Endothelial cell of hepatic sinusoid (primary cell): Measurements from ENCODE around the gene ANKRD23.

ENCODE experiments used
- in situ Hi-C: cut with HindIII; loops from 2 replicates; pipeline ENCODE4 v1.10.0; 2017; ENCODE audit warnings: low sequenced_read_pairs

Gene ANKRD23

GRCh38 chr2:96839875-96840850 lies 3.7 kb downstream of the ANKRD23 start:
- in situ Hi-C loops, result no loop called here

GRCh38 chr2:96839293-96839874 lies 4.4 kb downstream of the ANKRD23 start:
- in situ Hi-C loops, result no loop called here

GRCh38 chr2:96838345-96839292 lies 5.2 kb downstream of the ANKRD23 start:
- in situ Hi-C loops, result no loop called here

GRCh38 chr2:96837575-96837974 lies 6.2 kb downstream of the ANKRD23 start:
- in situ Hi-C loops, result no loop called here

GRCh38 chr2:96835830-96836229 lies 8.0 kb downstream of the ANKRD23 start:
- in situ Hi-C loops, result no loop called here

GRCh38 chr2:96832754-96833507 lies 10.9 kb downstream of the ANKRD23 start:
- in situ Hi-C loops, result no loop called here

GRCh38 chr2:96832408-96832753 lies 11.4 kb downstream of the ANKRD23 start:
- in situ Hi-C loops, result no loop called here

- in situ Hi-C loops, result no loop called here
Observed at GRCh38 chr2:96831679-96832078, 12.1 kb downstream of the ANKRD23 start.

GRCh38 chr2:96830044-96830562 lies 13.7 kb downstream of the ANKRD23 start:
- in situ Hi-C loops, result no loop called here

- in situ Hi-C loops, result no loop called here
Observed at GRCh38 chr2:96828874-96829273, 14.9 kb downstream of the ANKRD23 start.

- in situ Hi-C loops, result no loop called here
Observed at GRCh38 chr2:96828436-96828835, 15.4 kb downstream of the ANKRD23 start.

- in situ Hi-C loops, result no loop called here
Observed at GRCh38 chr2:96826546-96827278, 17.1 kb downstream of the ANKRD23 start.

- in situ Hi-C loops, result no loop called here
Observed at GRCh38 chr2:96825057-96825456, 18.8 kb downstream of the ANKRD23 start.

- in situ Hi-C loops, result no loop called here
Observed at GRCh38 chr2:96824079-96824870, 19.5 kb downstream of the ANKRD23 start.

GRCh38 chr2:96823198-96823597 lies 20.6 kb downstream of the ANKRD23 start:
- in situ Hi-C loops, result no loop called here

- in situ Hi-C loops, result no loop called here
Observed at GRCh38 chr2:96822786-96823185, 21.0 kb downstream of the ANKRD23 start.

- in situ Hi-C loops, result no loop called here
Observed at GRCh38 chr2:96821113-96821675, 22.6 kb downstream of the ANKRD23 start.

- in situ Hi-C loops, result no loop called here
Observed at GRCh38 chr2:96819876-96820511, 23.8 kb downstream of the ANKRD23 start.
